Stimulated activated CD4-positive, alpha-beta T cell treated with anti-CD3 and anti-CD28 coated beads, TNF-alpha, amount 100 ng/mL, for 1 hour (primary cell): ENCODE data around the gene PPARG.
"Not testable (repeated sequence)": the region's sequence is repeated elsewhere in the genome, so short reads cannot be mapped to it uniquely, and the experiment has no call there.

ENCODE experiments used
- DNase-seq, 3 donors: peaks; one replicate each; pipeline ENCODE4 v3.0.0-alpha.2; 2020; ENCODE audit warnings: low read depth in 3 of 3, low spot score in 1 of 3

The PPARG gene

DNA sequence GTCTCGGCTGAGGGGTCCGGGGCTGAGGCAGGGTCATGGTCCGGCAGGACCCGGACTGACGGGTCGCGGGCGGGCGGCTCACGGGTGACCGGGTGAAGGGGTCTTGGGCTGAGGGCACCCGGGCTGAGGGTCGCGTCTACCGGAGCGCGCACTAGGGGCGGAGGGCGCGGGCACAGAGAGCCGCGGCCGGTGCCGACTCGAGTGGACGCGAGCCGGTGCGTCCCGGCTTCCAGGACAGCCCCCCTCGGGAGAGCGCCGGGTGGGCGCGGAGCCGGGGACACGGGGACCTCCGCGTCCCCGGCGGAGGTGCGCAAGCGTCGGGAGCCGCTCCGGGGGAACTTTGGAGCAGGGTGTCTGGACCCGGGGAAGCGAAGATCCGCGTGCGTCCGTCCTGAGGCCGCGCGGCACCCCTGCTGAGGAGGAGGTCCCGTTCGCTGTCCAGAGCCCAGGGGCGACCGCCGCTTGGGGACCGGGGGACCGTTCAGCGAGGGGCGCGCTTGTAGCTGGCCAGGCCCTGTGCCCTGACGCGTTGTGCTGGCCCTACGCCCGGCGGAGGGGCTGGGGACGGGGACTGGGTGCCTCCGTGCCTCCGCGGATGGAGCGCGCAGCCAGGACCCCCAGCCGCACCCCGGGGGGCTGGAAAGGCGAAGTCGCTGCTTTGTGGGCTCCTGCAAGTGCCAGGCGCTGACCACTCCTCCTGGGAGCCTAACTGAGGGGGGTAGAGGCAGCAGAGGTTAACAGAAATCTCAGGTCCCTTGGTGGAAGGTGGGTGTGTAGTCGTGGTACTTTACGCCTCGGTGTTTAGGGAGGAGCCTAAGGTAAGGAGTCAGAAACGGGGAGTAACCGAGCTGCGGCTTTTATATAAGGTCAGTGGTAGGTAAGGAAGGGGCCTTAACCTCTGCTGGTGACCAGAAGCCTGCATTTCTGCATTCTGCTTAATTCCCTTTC lies at the start of gene PPARG:
Gene PPARG, plus strand, starts transcription at position 889 of the 948 bp plus-strand sequence. CDS start 90,642 bp downstream, outside the sequence.
- DNase-seq: no peak

GRCh38 chr3:12239301-12239700 lies 49.6 kb upstream of the PPARG start:
- DNase-seq: no peak

DNA sequence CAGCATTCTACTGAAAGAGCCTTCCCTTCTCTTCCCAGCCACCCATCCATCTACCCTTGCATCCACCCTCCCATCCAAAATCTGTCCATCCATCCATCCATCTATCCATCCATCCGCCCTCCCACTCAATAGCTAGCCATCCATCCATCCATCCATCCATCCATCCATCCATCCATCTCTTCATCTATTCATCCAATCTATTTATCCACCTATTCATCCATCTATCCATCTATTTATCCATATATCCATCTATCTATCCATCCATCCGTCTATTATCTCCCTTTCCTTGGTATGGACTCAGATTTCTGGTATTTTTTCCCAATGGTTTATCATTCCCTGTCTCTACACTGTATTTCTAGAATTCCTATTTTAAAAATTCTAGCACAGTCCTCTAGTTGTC lies 46.1 kb upstream of the PPARG start:
- DNase-seq: no peak

DNA sequence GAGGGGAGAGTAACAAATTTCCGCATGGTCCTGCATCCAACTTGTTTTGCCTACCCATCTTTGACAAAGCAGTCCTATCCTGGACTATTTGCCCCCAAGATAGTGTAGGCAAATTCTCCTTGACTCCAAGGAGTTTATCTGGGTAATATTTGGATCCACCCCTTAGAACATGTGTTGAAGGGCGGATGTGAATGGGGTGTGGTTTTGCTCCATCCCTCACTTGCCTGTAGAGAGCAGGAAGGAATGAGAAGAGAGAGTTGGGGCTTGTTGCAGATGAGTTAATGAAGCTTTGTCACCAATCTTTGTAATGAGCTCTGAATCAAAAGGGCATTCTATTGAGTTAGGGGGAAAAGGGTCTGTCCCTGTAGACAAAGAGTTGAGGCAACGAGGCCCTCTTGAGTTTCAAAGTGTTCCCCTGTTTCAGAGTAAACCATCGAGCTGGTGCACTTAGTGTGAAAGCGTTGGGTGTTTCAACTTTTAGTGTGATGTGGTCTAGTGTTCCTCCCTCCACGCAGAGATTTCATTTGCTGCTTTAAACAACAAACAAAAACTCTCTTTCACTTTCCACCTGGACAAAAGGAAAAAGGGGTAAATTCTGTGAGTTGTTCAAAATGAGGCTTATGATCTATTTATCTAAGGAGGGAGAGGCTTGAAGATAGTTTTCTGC lies 42.2 kb upstream of the PPARG start:
- no peak for DNase-seq

DNA sequence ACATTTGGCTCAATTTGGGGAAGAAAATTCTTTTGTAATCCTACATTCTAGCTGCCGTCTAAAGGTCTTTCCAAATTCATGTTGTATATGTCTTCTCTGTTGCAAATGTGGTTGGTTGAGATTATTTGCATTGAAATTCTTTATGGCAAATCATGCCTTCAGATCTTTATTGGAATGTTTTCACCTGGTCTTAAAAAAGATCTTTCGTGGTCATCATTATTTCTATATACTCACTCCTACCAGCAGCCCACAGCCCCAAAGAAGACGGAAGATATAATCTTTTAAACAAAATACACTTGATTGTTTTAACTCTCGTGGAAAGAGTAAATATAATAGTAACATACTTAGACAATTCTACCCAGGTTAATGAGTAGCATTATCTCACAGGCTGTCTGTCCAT lies 41.5 kb upstream of the PPARG start:
- DNase-seq: no peak

DNA sequence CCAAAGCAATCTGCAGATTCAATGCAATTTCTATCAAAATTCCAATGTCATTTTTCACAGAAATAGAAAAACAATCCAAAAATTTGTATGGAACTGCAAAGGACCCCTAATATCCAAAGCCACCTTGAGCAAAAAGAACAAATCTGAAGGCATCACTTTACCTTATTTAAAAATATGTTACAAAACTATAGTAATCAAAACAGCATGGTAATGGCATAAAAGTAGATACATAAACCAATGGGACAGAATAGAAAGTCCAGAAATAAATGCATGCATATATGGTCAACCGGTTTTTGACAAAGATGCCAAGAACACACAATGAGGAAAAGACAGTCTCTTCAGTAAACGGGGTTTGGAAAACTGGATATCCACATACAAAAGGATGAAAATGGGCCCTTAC lies 39.4 kb upstream of the PPARG start:
- DNase-seq: no peak

DNA sequence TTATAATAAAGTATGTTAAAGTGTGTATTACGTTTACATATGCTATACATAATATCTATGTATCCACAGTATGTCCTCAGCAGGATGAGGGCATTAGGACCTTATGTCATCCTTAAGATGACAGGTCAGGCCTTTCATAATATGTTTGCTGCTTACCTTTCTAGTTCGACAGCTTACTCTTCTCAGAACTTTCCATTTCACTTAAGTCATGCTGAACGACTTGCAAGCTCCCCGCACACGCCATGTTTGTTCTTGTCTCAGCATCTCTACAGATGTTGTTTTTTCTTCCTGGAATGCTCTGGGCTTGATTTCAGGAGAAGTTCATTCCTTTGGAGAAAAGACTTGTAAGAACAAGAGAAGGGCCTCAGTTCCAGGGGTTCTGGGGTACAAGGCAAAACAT lies 36.0 kb upstream of the PPARG start:
- no peak for DNase-seq

- no peak for DNase-seq
Measured at GRCh38 chr3:12253516-12254343, 35.1 kb upstream of the PPARG start.

- no peak for DNase-seq
Measured at GRCh38 chr3:12255393-12255792, 33.5 kb upstream of the PPARG start.

- DNase-seq: no peak
Measured at GRCh38 chr3:12258911-12259310, 30.0 kb upstream of the PPARG start.

DNA sequence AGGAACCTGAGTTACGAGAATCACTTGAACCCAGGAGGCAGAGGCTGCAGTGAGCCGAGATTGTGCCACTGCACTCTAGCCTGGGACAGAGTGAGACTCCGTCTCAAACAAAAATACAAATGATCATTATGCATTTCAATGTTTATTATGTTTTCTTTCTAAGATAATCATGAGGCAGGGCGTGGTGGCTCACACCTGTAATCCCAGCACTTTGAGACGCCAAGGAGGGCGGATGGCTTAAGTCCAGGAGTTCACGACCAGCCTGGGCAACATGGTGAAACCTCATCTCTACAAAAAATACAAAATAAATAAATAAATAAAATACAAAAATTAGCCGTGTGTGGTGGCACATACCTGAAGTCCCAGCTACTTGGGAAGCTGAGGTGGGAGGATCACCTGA lies 26.7 kb upstream of the PPARG start:
- DNase-seq: not testable (repeated sequence)

DNA sequence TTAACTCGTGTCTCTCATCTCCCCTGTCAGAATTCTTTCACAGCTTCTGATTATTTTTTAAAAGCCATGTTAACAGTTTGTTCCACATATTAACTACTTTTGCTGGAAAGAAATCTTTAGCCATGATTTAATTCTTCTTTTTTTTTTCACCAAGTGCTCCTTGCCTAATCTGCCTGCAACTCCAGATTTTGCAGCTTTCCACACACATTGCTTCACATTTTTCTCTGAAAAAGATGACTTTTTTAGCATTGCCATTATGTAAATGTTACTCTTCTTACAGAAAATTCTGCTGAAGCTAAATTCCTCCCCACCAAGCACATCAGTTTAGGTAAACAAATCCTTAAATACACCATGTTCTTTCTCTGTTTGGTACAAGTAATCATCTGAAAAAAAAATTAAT lies 23.4 kb upstream of the PPARG start:
- no peak for DNase-seq

GRCh38 chr3:12266038-12266437 lies 22.8 kb upstream of the PPARG start:
- DNase-seq: no peak

DNA sequence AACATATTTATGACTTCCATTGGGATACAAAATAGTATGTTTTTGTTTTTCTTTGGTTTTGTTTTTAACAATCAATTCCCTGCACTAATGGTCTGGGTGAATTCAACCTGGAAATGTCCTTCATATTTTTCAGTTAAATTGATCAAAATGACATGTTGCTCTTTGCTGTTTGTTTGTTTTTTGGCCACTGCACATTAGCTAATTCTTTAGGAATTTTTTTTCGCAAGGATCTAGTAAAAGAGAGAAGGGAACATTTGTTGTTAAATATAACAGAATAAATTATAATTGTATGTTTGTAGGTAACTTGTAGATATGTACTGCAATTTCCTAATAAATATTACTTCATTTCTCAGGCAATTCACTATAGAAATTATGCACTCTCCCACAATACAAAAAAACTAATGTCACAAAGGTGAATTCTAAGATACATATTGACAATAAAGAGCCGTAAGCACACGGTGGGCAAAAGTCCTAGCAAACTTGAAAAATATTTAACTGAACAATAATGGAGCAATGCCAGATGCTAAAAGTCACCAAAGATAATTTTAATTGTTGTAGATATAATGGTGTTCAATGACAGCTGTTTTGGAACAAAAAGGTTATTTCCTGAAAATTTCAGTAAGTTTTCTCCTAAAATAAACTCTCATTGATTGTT lies 21.4 kb upstream of the PPARG start:
- no peak for DNase-seq

GRCh38 chr3:12268049-12268735 lies 20.7 kb upstream of the PPARG start:
- DNase-seq: no peak

- DNase-seq: no peak
Measured at GRCh38 chr3:12270976-12271375, 17.9 kb upstream of the PPARG start.

DNA sequence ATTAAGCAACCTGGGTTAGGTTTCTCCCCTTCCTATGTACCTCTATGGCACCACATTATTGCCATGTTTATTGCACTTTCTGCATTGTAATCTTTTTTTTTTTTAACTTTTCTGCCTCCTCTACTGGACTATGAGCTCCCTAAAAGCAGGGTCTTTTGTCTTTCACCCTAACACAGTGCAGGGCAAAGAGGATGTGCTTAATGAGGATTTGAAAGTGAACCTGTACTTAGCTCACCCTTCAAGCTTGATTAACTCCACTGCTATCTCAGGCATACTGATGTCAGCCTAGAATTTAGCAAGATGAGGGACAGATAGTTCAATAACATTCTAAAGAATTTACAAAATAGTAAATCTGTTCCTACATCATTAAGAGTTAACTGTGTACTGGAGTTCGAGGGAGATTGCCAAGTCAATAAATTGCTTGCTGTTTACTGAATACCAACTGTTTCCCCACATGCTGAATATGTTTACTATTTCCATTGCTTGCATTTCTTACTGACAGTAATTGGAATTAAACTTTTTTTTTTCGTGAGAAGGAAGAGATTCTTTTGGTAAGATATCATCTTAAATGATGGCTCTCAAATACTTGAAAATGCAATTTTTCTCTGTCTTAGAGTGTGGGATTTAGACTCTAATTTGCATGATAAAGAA lies 15.7 kb upstream of the PPARG start:
- DNase-seq: no peak

GRCh38 chr3:12275974-12276650 lies 12.8 kb upstream of the PPARG start:
- DNase-seq: no peak

DNA sequence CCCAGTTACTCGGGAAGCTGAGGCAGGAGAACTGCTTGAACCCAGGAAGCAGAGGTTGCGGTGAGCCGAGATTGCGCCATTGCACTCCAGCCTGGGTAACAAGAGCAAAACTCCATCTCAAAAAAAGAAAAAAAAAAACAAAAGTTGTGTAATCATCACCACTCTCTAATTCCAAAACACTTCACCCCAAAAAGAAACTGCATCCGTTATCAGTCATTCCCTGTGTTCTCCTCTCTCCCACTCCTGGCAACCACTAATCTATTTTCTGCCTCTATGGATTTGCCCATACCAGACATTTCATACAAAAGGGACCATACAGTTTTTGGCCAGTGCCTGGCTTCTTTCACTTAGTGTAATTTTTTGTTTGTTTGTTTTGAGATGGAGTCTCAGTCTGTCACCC lies 12.0 kb upstream of the PPARG start:
- DNase-seq: not testable (repeated sequence)
